Effector memory CD4-positive, alpha-beta T cell (primary cell): ENCODE data around the gene INSIG1.

Source experiments
- DNase-seq, 3 donors: peaks; one replicate each; pipeline ENCODE4 v3.0.0-alpha.2; 2020
- H3K27ac ChIP-seq: 2 replicates; pipeline ENCODE4 v1.7.0; 2013; ENCODE audit warnings: mild to moderate bottlenecking, low read length, moderate library complexity; ENCODE audit not compliant: insufficient read depth, poor library complexity, severe bottlenecking
- H3K27me3 ChIP-seq: replicated peaks from 2 replicates; pipeline ENCODE4 v1.7.0; 2013; ENCODE audit warnings: mild to moderate bottlenecking, low read length; ENCODE audit not compliant: insufficient read depth, control insufficient read depth, poor library complexity, severe bottlenecking
- H3K36me3 ChIP-seq: 2 replicates; pipeline ENCODE4 v1.7.0; 2013; ENCODE audit warnings: mild to moderate bottlenecking, low read length, moderate library complexity; ENCODE audit not compliant: control insufficient read depth, insufficient read depth
- H3K4me1 ChIP-seq: 2 replicates; pipeline ENCODE4 v1.7.0; 2013; ENCODE audit warnings: low read length, mild to moderate bottlenecking; ENCODE audit not compliant: control insufficient read depth, insufficient read depth, poor library complexity, severe bottlenecking
- H3K4me3 ChIP-seq: 2 replicates; pipeline ENCODE4 v1.7.0; 2013; ENCODE audit warnings: low read length, low read depth, mild to moderate bottlenecking; ENCODE audit not compliant: insufficient read depth, poor library complexity, severe bottlenecking
- H3K9me3 ChIP-seq: 2 replicates; pipeline ENCODE4 v1.7.0; 2013; ENCODE audit warnings: mild to moderate bottlenecking, low read length, moderate library complexity; ENCODE audit not compliant: control insufficient read depth

INSIG1 gene

DNA sequence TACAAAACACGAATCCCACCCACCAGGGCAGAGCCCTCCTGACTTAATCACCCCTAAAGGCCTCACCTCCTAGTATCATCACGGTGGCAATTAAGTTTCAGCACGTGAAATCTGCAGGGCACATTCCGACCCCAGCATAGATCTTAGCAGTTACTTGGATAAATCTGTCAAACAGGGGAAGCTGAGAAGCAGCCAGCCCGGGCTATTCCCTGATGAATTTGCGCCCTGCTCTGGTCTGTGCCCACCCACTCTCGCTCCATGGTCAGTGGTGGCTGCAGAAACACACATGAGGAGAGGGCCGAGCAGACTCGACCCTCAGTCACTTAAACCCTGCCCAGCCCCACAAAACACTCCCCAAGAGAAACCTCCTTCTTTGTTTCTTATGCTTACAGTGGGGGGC lies 28.7 kb downstream of the INSIG1 start:
- H3K36me3 ChIP-seq = no peaks in the 10 kb centered on the region
- no peak overlapping the region for H3K27ac ChIP-seq
- no peaks in the 10 kb centered on the region for H3K4me1 ChIP-seq
- no peak overlapping the region for H3K4me3 ChIP-seq
- H3K9me3 ChIP-seq = no peaks in the 10 kb centered on the region
- H3K27me3 ChIP-seq = no peaks in the 10 kb centered on the region
- DNase-seq = no peak

DNA sequence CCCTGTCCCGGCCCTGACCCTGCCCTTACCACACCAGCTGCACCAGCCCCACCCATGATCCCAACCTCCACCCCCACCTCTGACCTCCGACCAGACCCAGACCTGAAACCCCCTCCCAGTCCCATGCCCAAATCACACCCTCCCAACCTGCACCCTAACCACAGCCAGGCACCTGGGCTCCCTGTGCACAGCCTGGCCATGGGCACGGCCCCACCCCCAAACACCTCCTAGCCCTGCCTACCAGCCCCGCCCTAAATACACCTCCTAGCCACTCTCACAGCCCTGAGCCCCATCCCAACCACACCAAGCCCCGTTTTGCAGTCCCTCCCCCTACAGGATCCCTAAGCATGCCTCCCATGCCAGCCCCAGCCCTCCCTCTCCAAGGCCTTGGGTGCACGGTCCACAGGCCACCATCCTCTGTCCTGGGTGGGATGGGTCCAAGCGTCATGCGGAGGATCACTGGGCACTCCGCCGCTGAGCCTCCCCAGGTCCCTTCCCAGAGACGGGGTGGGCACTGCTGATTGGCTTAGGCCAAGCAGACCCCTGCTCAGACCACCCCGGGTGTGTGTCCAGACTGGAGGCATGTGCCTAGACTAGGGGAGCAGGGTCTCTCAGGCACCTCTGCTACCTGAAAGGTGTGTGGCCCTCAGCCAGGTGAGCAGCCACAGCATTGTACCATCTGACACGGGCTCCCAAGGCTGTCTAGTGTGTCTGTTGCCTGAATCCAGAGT lies 30.1 kb downstream of the INSIG1 start:
- H3K4me1 ChIP-seq = no peaks in the 10 kb centered on the region
- no peak overlapping the region for H3K4me3 ChIP-seq
- no peak for DNase-seq
- H3K9me3 ChIP-seq = no peaks in the 10 kb centered on the region
- no peaks in the 10 kb centered on the region for H3K27me3 ChIP-seq
- no peak overlapping the region for H3K27ac ChIP-seq
- H3K36me3 ChIP-seq = no peaks in the 10 kb centered on the region

DNA sequence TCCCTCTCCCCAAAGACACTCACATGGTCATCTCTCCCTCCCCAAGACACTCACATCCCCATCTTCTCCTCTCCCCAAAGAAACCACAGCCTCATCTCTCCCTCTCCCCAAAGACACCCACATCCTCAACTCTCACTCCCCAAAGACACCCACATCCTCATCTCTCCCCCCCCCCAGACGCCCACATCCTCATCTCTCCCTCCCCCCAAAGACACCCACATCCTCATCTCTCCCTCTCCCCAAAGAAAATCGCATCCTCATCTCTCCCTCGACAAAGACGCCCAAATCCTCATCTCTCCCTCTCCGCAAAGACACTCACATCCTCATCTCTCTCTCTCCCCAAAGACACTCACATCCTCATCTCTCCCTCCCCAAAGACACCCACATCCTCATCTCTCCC lies 31.5 kb downstream of the INSIG1 start:
- no peaks in the 10 kb centered on the region for H3K9me3 ChIP-seq
- no peak for DNase-seq
- H3K27me3 ChIP-seq = no peaks in the 10 kb centered on the region

DNA sequence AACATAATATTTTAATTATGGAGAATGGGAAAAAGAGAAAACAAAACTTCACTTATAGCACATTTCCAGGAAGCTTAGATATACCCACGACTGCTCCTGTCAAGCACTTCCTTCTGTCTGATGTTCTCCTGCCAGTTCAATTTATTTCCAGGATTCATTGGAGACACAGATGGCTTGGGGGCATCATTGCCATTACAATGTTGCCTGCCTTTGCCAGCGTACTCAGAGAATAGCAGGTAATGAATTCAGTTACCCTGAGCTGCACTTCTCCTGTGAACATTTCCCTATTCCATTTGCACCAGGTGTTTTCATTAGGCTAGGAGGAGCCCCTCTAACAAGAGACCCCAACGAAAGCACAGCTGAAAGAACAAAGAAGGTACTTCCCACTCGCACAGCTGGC lies 33.7 kb downstream of the INSIG1 start:
- H3K4me3 ChIP-seq = no peak overlapping the region
- H3K27ac ChIP-seq = no peak overlapping the region
- H3K4me1 ChIP-seq = no peaks in the 10 kb centered on the region
- DNase-seq = no peak
- H3K36me3 ChIP-seq = no peaks in the 10 kb centered on the region
- H3K27me3 ChIP-seq = peaks cover 3% of the 10 kb centered on the region
- H3K9me3 ChIP-seq = no peaks in the 10 kb centered on the region

More for the DNA sequence above, 31.5 kb downstream of the INSIG1 start:
- no peaks in the 10 kb centered on the region for H3K4me1 ChIP-seq
- no peak overlapping the region for H3K27ac ChIP-seq
- H3K4me3 ChIP-seq = no peak overlapping the region
- H3K36me3 ChIP-seq = no peaks in the 10 kb centered on the region

DNA sequence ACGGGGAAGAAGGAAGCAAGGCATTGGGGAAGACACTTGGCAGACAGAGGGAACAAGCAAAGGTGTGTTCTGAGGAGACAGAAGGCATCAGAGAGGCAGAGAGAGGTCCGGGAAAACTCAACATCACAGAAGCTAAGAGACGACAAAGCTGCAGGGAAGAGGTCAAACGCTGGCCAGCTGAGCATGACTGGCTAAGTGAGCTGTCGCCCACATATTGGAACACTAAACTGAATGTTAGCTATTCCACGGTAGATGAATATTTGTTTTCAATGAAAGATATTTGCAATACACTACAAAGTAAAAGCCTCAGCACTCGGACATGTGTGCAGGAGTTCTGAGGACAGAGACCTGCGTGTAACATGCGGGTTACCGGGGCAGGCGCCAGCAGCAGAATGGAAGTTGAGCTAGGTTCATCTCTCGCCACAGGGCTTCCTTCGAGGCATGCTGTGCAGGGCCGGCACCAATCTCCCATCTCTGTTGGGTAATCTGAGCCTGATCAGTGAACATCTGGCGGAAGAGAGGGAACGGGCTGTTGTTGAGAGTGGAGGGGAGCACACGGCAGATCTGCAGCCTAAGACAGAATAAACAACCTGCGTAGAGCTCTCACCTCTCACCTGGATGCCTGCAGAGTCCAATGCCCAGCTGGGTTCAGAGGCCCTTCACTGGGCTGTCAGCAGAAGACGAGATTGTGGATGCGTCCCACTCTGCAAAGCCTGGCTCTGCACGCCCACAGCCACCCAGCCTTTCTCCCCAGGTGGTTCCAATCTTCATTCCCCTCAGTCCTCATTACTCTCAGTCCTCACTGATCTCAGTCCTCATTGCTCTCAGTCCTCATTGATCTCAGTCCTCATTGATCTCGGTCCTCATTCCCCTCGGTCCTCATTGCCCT lies 35.9 kb downstream of the INSIG1 start:
- Histone ChIP-seq H3K27me3 (peaks cover 4% of the 10 kb centered on the region), H3K27ac (no peak overlapping the region), H3K36me3 (no peaks in the 10 kb centered on the region), H3K9me3 (no peaks in the 10 kb centered on the region), H3K4me3 (no peak overlapping the region), H3K4me1 (no peaks in the 10 kb centered on the region)
- DNase-seq = no peak

DNA sequence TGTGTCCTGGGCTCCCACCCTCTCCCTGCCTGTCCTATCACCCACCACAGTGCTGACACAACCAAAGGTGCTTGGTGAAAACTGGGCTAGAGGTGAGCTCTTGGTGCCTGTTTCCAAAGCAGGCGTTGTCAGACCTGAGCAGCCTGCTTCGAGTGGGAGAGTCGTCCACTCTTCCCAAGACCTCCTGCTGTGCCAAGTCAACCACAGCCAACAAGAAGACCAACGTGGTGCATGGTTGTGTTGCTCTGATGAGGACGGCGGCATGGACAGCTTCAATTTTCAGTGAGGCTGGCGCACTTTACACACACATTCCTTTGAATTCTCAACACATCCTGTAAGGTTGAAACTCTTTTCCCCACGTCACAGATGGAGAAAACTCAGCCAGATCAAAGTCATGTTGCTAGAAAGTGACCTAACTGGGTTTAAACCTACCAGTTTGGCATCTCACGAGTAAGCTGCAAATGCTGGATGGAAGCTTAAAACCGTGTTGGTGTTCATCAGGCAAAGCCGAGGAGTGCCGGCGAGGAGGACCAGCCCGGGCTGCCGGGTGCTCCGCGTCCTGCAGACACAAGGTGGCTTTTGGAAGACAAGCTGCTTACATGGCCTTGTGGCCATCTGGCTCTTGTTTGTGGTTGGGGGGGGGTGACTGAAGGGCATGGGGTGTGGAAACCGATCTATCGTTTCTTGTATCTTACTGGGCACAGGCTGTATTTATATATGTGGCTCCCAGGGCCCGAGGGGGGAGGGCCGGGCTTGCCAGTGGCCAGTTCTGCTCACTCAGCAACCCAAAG lies 39.3 kb downstream of the INSIG1 start:
- H3K4me3 ChIP-seq = no peak overlapping the region
- no peak for DNase-seq
- H3K36me3 ChIP-seq = no peaks in the 10 kb centered on the region
- no peaks in the 10 kb centered on the region for H3K9me3 ChIP-seq
- H3K4me1 ChIP-seq = peaks cover 8% of the 10 kb centered on the region
- H3K27ac ChIP-seq = no peak overlapping the region
- H3K27me3 ChIP-seq = peaks cover 4% of the 10 kb centered on the region

DNA sequence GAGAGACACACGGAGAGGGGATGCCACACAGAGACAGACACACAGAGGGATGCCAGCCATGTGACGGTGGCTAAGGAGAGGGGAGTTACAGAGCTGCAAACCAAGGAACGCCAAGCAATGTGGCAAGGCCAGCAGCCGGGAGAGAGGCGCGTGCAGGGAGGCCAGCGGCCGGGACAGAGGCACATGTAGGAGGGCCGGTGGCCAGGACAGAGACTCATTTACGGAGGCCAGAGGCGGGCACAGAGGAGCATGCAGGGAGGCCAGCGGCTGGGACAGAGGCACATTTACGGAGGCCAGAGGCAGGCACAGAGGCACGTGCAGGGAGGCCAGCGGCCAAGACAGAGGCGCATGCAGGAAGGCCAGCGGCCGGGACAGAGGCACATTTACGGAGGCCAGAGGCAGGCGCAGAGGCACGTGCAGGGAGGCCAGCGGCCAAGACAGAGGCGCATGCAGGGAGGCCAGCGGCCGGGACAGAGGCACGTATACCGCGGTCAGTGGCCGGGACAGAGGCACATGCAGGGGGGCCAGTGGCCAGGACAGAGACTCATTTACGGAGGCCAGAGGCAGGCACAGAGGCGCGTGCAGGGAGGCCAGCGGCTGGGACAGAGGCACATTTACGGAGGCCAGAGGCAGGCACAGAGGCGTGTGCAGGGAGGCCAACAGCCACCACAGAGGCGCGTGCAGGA lies 40.4 kb downstream of the INSIG1 start:
- H3K4me3 ChIP-seq = no peak overlapping the region
- H3K27me3 ChIP-seq = peaks cover 4% of the 10 kb centered on the region
- H3K9me3 ChIP-seq = no peaks in the 10 kb centered on the region
- no peak for DNase-seq
- H3K36me3 ChIP-seq = no peaks in the 10 kb centered on the region
- H3K27ac ChIP-seq = no peak overlapping the region
- peaks cover 8% of the 10 kb centered on the region for H3K4me1 ChIP-seq

DNA sequence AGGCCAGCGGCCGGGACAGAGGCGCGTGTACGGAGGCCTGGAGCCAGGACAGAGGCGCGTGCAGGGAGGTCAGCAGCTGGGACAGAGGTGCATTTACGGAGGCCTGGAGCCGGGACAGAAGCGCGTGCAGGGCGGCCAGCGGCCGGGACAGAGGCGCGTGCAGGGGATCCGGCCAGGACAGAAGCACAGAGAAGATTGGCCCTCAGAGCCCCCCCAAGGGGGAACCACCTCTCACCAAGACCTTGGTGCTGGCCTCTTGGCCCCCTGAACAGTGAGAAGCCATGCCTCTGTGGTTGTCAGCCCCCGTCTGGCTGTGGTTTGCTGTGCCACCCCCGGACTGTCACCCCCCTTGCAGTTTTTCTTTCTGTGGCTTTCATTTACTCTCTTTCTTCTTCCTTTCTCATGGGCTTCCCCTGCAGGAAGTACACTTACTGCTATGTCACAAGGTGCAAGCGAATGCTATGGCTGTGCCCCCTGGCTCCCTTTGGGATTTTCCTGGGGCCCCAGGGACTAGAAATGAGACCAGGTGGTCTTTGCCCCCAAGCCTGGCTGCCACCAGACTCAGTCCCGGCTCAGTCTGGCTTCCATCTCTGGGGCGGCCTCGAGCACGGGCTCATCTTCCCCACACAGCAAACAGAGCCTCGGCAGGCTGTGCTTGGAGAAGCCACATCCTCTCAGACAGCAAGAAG lies 41.1 kb downstream of the INSIG1 start:
- H3K27ac ChIP-seq = peak overlapping the region; percentile 20
- no peaks in the 10 kb centered on the region for H3K36me3 ChIP-seq
- H3K4me1 ChIP-seq = peaks cover 8% of the 10 kb centered on the region
- H3K4me3 ChIP-seq = peak overlapping the region; percentile 14
- peaks cover 4% of the 10 kb centered on the region for H3K27me3 ChIP-seq
- DNase-seq = peak in 1 of 3 donors; percentile 6
- no peaks in the 10 kb centered on the region for H3K9me3 ChIP-seq

DNA sequence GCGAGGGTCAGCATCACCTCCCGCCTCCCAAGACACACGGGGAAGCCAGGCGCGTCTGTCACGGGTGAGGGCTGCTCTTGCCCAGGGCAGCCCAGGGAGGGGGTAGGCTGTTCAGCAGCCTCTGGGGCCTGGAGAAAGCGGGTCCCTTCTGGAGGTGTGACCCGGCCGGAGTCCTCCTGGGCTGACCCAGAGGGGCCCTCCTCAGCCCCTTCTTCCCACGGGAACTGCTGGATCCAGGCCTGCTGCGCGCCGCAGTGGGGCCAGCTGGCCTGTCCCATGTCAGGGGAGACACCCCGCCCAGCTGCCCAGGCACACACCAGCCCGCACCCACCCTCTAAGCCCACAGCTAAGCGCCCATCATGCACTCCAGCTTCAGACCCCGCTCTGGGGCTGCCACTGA lies 41.8 kb downstream of the INSIG1 start:
- Histone ChIP-seq H3K4me3 (no peak overlapping the region), H3K36me3 (no peaks in the 10 kb centered on the region), H3K4me1 (peaks cover 11% of the 10 kb centered on the region), H3K9me3 (no peaks in the 10 kb centered on the region), H3K27me3 (peaks cover 4% of the 10 kb centered on the region), H3K27ac (no peak overlapping the region)
- no peak for DNase-seq
